Right atrium auricular region (tissue), 2 donors: Measurements from ENCODE around the gene PXK. TPM values are rescaled to one million over a fixed set of nuclear protein-coding genes. Genes with fewer than 3 reads are reported as not detected.
"Not testable (repeated sequence)": the region's sequence is repeated elsewhere in the genome, so short reads cannot be mapped to it uniquely, and the experiment has no call there.

Experiments
- DNase-seq: peaks from one replicate; pipeline ENCODE4 v3.0.0-alpha.2; 2019; ENCODE audit warnings: low spot score
- H3K27ac ChIP-seq, 2 donors: fragments of 200-600 bp; sonication (generic); 1 replicate in 1 of 2; 2 replicates in 1 of 2; pipeline ENCODE4 v1.5.1; 2016 to 2019
- H3K27me3 ChIP-seq, 2 donors: fragments of 200-600 bp; sonication (generic); one replicate each; pipeline versions ENCODE4 v1.5.1 to v1.6.0; 2017 to 2019
- H3K36me3 ChIP-seq: fragments of 200-600 bp; sonication (generic); one replicate; pipeline ENCODE4 v1.5.1; 2016
- H3K4me1 ChIP-seq, 2 donors: fragments of 200-600 bp; sonication (generic); one replicate each; pipeline versions ENCODE4 v1.5.1 to v1.6.0; 2017 to 2019
- H3K4me3 ChIP-seq, 2 donors: fragments of 200-600 bp; sonication (generic); 1 replicate in 1 of 2; 2 replicates in 1 of 2; pipeline ENCODE4 v1.5.1; 2017 to 2019; ENCODE audit warnings: mild to moderate bottlenecking in 1 of 2, moderate library complexity in 1 of 2
- H3K9me3 ChIP-seq, 2 donors: fragments of 200-600 bp; sonication (generic); one replicate each; pipeline ENCODE4 v1.5.1; 2019
- CTCF ChIP-seq, 2 donors: fragments of 200-600 bp; sonication (generic); IDR thresholded peaks; one replicate each; pipeline ENCODE4 v1.5.1; 2019; ENCODE audit warnings: antibody characterized with exemption in 2 of 2
- total RNA-seq, 2 donors: library from RNA; depleted of rRNA; stranded (reverse); fragments of >200 nt; gene quantifications; one replicate each; pipeline ENCODE4 v1.1.0, GENCODE V29; 2016

The PXK gene
- total RNA-seq, 2 donors from 2014 or later, result 18.3 to 22.5 TPM

- DNase-seq, result no peak
- Histone ChIP-seq H3K4me3 (no peak overlapping the region), H3K27me3 (no peaks in the 10 kb centered on the region), H3K36me3 (peaks cover 5% of the 10 kb centered on the region), H3K9me3 (no peaks in the 10 kb centered on the region), H3K4me1 (peaks cover 0 to 18% of the 10 kb centered on the region in 2 donors), H3K27ac (no peak overlapping the region)
- TF ChIP-seq CTCF (IDR thresholded peaks at IDR 0.05), result no peak
These were observed 4.5 kb downstream of the PXK start for GRCh38 chr3:58337190-58337589.

- not testable (repeated sequence) for H3K36me3 ChIP-seq, H3K4me3 ChIP-seq, H3K27me3 ChIP-seq, H3K9me3 ChIP-seq, DNase-seq, H3K27ac ChIP-seq, H3K4me1 ChIP-seq
These were observed 6.5 kb downstream of the PXK start for GRCh38 chr3:58339146-58339545.

- Histone ChIP-seq H3K4me3 (no peak overlapping the region), H3K27me3 (no peaks in the 10 kb centered on the region), H3K4me1 (peaks cover 0 to 11% of the 10 kb centered on the region in 2 donors), H3K9me3 (no peaks in the 10 kb centered on the region), H3K36me3 (peaks cover 5% of the 10 kb centered on the region), H3K27ac (no peak overlapping the region)
- no peak for TF ChIP-seq CTCF (IDR thresholded peaks at IDR 0.05)
- DNase-seq, result no peak
These were observed 8.0 kb downstream of the PXK start for GRCh38 chr3:58340594-58341244.

GRCh38 chr3:58341376-58341775, 8.7 kb downstream of the PXK start:
- peaks cover 5% of the 10 kb centered on the region for H3K36me3 ChIP-seq
- no peak for TF ChIP-seq CTCF (IDR thresholded peaks at IDR 0.05)
- no peak for DNase-seq

GRCh38 chr3:58342676-58343075, 10.0 kb downstream of the PXK start:
- Histone ChIP-seq H3K4me1 (peaks cover 0 to 11% of the 10 kb centered on the region in 2 donors), H3K27me3 (no peaks in the 10 kb centered on the region), H3K9me3 (no peaks in the 10 kb centered on the region), H3K36me3 (peaks cover 5% of the 10 kb centered on the region), H3K4me3 (no peak overlapping the region), H3K27ac (no peak overlapping the region)
- no peak for DNase-seq
- no peak for TF ChIP-seq CTCF (IDR thresholded peaks at IDR 0.05)

More at GRCh38 chr3:58341376-58341775, 8.7 kb downstream of the PXK start:
- no peak overlapping the region for H3K4me3 ChIP-seq
- no peaks in the 10 kb centered on the region for H3K9me3 ChIP-seq
- H3K4me1 ChIP-seq, result peaks cover 0 to 11% of the 10 kb centered on the region in 2 donors
- no peaks in the 10 kb centered on the region for H3K27me3 ChIP-seq
- no peak overlapping the region for H3K27ac ChIP-seq

- no peak for DNase-seq
These were observed 12.8 kb downstream of the PXK start for GRCh38 chr3:58345457-58345856.

More at GRCh38 chr3:58345457-58345856, 12.8 kb downstream of the PXK start:
- Histone ChIP-seq H3K9me3 (no peaks in the 10 kb centered on the region), H3K27ac (no peak overlapping the region), H3K27me3 (no peaks in the 10 kb centered on the region), H3K4me3 (no peak overlapping the region), H3K4me1 (peaks cover 0 to 18% of the 10 kb centered on the region in 2 donors), H3K36me3 (no peaks in the 10 kb centered on the region)
- TF ChIP-seq CTCF (IDR thresholded peaks at IDR 0.05), result no peak
